NCI-H187 treated with DMSO at 0.1 percent for 48 hours (cell line): ENCODE data around the gene GADD45GIP1.
A peak's percentile ranks its signal among the peaks of the same experiment; 100 is the strongest.
"Not testable (repeated sequence)": the region's sequence is repeated elsewhere in the genome, so short reads cannot be mapped to it uniquely, and the experiment has no call there.

ENCODE experiments used
- DNase-seq: peaks from one replicate; lab custom pipeline; 2025; lab: John Stamatoyannopoulos, UW

Gene GADD45GIP1

DNA sequence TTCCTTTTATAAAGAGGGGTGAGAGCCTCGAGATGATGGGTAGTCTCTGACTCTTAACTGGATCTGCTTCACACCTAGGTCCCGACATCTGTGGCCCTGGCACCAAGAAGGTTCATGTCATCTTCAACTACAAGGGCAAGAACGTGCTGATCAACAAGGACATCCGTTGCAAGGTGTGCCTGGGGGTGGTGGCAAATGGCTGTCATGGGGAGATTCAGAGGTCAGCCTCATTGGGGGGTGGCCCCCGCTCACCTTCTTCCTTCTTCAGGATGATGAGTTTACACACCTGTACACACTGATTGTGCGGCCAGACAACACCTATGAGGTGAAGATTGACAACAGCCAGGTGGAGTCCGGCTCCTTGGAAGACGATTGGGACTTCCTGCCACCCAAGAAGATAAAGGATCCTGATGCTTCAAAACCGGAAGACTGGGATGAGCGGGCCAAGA, 17.0 kb downstream of the GADD45GIP1 start:
- DNase-seq: no peak

DNA sequence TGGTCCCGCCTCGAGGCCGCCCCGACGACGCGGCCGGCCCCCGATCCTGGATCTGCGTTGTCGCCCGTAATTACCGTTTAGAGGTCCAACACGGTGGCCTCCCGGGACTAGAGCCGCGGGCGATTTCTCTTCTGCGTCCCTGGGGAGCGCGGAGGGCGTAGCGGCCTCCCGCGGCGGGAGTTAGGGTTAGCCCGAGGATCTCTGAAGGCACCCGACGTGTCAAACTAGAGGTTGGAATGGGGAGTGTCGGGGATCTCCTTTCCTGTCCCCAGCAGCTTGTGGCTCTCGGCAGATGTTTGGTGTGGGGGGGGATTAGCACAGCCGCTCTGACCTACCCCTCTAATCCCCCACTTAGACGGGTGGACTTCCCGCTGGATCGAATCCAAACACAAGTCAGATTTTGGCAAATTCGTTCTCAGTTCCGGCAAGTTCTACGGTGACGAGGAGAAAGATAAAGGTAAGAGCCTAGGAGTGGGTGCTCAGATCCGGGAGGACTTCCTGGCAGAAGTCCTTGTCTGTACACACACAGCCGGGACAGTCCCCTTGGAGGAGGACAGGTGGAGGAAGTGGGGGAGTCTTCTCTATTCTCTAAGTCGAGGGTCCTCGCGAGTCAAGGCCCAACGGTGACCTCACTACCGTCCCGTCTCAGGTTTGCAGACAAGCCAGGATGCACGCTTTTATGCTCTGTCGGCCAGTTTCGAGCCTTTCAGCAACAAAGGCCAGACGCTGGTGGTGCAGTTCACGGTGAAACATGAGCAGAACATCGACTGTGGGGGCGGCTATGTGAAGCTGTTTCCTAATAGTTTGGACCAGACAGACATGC, 18.0 kb downstream of the GADD45GIP1 start:
- DNase-seq: no peak

DNA sequence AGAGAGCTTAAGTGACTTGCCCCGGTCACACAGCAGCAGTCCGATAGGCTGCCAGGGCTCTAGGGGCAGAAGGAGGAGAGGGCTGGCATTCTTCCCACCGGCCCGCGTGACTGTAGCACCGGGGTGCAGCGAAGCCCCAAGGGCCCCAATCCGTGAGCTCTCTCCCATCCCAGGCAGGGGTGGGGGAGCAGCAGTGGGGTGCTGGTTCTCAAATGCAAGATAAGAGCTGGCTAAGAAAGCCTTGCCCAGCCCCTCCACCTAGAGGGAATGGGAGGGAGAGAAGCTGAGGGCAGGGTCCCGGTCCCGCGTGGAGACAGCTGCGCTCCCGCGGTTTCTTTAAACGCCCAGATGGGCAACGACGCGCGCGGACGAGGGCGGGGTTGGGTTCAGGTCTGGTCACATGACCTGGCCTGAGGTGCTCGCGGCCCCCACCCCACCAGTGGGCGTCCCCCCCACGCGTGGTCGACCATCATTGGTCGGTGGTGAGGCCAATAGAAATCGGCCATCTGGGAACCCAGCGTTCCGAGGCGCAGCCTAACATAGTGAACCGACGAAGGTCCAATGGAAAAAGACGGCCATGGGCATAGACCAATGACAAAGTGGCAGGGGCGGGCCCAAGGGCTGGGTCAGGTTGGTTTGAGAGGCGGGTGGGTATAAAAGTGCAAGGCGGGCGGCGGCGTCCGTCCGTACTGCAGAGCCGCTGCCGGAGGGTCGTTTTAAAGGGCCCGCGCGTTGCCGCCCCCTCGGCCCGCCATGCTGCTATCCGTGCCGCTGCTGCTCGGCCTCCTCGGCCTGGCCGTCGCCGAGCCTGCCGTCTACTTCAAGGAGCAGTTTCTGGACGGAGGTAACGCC, 18.9 kb downstream of the GADD45GIP1 start, which contains the start of gene CALR:
CALR (plus strand) TSS at position 683 of the 852 bp plus-strand sequence; CDS start at position 754, 71 bp downstream.
- DNase-seq: peak; percentile 94

DNA sequence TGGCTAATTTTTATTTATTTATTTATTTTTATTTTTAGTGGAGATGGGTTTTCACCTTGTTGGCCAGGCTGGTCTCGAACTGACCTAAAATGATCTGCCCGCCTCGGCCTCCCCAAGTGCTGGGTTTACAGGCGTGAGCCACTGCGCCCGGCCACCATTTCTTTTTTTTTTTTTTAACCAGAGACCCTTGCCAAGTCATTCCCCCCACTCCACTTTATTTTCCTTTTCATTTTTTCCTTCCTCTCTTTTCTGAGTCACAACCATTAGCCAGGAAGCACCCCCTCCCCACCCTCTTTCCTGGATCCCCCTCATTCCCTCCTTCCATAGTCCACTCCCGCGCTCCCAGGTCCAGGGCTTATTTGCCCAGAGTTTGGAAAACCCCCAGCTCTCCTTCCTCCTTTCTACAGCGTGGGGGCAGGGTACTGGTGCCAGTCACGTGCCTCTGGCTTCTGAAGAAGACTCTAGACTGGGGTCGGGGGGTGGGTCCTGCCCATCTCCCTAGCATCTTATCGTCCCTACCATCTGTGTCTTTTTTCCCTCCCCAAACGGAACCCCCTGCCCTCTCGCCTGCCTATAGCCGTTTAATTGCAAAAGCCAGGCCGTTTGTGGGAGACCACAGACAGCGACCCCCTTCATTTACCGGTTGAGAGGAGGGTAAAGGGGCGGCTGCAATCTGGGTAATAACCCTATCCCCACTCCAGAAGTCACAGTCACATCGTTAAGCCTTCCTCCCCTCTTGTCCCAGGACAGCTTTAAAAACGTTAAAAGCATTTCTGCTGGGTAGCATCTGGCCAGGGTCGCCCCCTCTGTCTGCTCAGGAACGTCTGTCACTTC, 19.7 kb downstream of the GADD45GIP1 start:
- DNase-seq: no peak

DNA sequence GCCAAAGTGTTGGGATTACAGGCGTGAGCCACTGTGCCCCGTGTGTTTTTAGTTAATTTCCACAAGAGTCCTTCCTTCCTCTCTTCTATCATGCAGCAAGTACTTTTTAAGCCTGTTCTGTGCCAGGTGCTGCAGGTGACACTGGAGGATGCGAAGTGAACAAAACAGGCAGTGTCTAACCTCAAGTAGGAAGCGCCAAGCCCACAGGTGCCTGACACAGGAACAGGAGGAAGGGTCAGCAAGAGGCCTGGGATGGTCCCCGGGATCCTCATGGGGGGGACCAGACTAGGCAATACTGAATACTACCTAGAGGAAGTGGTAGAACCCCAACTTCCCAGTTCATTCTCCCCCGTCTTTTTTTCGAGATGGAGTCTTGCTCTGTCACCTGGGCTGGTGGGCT, 20.4 kb downstream of the GADD45GIP1 start:
- no peak for DNase-seq

DNA sequence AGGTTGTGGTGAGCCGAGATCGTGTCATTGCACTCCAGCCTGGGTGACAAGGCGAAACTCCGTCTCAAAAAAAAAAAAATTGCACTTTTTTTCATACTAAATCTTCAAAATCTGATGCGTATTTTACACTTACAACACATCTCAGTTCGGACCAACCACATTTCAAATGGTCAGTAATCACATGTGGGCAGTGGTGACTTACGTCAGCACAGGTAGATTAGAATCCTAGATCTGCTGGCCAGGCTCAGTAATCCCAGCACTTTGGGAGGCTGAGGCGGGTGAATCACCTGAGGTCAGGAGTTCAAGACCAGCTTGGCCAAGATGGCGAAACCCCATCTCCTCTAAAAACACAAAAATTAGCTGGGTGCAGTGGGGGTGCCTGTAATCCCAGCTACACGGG, 22.0 kb downstream of the GADD45GIP1 start:
- no peak for DNase-seq

DNA sequence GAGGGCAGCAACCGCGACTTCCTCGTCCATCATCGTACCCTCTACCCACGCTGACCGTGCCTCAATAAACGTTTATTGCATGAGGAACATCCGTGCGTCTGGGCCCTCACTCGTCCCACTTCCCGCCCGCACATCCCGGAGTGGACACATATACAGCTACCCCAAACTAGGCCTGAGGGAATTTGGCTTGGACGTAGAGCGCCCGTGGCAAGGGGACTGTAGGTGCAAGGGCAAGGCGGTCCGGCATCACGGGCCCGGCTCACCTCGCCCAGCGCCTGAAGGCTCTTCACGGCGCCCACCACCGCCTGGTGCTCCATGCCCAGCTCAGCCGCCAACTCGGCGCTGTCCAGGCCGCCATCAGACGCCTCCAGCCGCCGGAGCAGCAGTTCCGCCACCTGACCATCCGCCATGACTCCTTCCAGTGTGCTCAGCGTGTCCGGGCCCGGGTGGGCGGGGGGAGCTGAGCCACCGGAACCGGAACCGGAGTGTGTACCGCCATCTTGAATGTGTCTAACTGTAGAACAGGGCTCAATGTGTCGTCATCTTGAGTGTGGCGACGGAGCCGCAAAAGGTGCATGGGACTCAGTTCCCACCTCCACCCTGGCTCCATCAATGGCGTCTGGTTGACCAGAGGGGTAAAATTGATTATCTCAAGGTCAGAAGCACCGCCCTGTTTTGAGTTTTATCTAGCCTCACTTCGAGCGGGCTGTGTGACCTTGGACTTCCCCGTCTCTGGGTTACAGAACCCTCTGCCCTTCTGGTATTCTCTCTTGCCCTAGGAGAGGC, 23.5 kb downstream of the GADD45GIP1 start, which contains the start of gene FARSA:
FARSA (minus strand) TSS at position 425 of the 786 bp plus-strand sequence; CDS start at position 410, 15 bp downstream.
- no peak for DNase-seq

DNA sequence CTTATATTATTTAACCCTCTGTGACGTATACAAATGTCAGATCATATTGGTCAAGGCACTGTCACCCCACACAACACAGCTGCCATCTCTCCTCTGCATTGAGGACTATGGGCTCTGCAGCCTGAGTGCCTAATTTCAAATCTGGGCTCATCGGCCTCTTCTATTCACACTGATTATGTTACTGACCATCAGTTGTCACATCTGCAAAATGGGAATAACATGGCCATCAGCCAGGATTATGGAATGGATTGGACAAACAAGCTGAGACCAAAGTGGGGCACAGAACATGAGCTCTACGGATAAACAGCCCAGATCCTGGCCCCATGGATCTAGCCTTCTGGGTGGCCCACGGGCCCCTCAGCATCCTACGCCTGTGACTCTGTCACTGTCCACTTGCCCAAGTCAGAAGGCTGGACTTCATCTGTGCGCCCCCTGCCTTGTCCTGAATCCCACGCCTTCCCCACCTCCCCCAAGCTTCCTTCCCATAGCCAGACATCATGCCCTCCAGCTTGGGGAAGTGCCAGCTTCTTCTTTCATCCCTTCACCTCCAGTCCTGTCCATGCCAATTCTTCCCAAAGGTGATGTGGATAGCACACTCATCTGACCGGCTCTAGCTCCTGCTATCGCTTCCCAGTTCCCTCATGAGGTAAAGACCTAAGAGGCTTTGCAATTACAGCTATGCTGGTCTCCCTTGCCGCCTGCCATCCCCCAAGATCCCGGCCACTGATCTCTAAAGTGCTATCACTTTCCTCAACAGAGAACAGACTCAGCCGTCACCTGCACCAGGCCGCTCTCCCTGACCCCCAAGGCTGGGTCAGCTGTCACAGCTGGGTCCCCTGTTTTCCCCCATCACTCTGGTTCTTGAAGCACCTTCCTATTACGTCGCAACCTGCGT, 24.4 kb downstream of the GADD45GIP1 start:
- no peak for DNase-seq

DNA sequence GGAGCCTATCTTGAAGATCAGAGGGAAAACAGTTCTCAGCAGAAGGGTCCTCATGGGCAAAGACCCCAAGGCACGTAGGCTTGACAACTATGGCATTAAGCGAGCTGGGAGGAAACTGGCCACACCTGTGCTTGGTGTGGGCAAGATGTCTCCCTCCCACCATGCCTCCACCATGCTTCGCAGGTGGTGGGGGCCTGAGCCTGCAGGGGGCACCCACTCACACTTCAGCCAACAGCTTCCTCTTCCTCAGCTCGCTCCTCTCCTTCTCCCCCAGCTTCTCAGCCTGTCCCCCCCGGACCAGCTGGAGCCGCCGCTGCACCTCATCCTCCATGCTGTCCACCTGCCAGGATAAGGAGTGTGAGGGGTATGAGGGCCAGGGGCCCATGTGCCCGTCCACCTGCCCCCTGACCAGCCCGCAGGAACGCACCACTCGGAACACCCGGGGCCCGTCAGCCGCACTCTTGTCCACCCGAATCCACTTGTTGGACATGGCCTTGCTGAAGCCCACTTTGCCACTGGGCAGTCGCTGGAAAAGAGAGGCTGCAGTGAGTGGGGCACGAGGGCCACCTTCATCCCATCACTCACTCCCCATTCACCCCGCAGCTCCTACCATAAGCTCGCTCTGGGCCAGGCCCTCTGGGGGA, 26.9 kb downstream of the GADD45GIP1 start:
- no peak for DNase-seq

DNA sequence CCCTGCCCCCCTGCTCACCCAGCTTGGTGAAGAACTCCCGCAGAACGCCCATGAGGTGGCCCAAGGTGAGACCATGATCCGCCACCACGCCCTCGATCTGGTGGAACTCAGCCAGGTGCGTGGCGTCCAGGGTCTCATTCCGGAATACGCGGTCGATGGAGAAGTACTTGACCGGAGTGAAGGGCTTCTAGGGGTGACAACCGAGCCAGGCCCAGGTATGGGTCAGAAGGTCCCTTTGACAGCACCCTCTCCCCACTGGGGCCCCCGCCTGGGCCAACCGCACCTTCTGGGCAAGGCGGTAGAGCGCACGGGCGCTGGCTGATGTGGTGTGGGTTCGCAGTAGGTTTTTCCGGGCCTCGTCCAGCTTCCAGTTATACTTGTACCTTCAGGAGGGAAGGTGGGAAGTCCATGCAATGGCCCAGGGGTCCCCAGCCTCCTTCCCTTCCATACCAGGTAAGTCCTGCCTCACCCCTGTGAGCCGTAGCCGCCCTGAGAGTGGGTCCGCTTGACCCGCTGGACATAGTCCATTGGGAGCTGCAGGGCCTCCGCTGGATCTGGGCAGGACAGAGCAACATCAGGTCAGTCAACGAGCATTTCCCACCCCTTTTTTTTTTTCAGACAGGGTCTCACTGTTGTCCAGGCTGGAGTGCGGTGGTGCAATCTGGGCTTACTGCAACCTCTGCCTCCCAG, 32.3 kb downstream of the GADD45GIP1 start:
- no peak for DNase-seq

DNA sequence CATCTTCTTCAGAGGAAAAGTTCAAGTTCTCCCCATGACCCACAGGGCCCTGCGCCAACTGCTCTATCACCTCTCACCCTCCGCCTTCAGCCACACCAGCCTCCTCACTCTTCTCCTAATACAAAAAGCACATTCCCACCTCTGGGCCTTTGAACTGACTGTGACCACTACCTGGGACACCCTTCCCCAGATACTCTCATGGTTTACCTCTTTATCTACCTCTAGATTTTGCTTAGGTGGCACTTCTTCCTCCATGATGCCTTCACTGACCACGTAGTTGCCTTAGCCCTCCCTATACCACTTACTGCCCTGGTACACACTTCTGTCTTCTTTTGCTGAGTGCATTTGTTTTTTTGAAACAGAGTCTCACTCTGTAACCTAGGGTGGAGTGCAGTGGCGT, 34.1 kb downstream of the GADD45GIP1 start:
- no peak for DNase-seq

DNA sequence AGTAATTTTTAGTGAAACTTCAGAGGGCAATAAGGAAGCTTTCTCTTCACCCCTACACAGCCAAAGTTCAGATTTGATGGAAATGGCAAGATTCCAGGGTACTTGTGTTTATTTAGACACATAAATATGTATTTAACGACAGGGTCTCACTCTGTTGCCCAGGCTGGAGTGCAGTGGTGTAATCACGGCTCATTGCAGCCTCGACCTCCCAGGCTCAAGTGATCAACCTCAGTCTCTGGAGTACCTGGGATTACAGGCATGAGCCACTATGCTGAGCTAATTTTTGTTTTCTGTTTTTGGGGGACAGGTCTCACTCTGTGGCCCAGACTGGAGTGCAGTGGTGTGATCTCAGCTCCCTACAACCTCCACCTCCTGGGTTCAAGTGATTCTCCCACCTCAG, 36.0 kb downstream of the GADD45GIP1 start:
- no peak for DNase-seq

DNA sequence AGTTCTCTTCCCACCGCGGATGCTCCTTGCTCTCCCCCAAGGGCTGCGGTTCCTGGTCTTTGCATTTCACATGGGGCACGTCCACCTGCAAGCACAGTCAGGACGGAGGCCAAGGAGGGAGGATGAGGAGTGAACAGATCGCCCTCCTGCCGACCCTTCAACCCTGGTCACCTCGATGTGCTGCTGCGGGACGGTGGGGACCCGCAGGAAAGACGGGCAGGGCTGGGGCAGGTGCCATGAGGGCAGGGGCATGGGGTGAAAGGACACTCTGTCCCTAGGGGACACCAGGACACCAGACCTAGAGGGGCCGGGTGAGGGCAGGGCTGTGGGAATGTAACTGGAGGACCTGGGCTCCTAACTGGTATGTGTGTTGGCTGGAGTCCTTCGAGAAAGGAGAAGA, 38.8 kb downstream of the GADD45GIP1 start:
- no peak for DNase-seq

DNA sequence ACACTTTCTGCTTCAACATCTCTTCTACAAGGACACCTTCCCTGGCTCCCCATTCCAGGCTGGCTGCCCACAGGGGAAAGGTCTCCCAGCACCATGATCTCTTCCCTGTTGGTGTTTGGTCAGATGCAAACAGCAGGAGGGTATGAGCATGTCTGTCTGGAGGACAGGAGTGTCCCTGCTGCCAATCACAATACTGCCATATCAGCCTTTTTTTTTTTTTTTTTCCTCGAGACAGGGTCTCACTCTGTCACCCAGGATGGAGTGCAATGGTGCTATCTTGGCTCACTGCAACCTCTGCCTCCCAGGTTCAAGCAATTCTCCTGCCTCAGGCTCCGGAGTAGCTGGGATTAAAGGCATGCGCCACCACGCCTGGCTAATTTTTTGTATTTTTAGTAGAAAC, 41.2 kb downstream of the GADD45GIP1 start:
- not testable (repeated sequence) for DNase-seq

DNA sequence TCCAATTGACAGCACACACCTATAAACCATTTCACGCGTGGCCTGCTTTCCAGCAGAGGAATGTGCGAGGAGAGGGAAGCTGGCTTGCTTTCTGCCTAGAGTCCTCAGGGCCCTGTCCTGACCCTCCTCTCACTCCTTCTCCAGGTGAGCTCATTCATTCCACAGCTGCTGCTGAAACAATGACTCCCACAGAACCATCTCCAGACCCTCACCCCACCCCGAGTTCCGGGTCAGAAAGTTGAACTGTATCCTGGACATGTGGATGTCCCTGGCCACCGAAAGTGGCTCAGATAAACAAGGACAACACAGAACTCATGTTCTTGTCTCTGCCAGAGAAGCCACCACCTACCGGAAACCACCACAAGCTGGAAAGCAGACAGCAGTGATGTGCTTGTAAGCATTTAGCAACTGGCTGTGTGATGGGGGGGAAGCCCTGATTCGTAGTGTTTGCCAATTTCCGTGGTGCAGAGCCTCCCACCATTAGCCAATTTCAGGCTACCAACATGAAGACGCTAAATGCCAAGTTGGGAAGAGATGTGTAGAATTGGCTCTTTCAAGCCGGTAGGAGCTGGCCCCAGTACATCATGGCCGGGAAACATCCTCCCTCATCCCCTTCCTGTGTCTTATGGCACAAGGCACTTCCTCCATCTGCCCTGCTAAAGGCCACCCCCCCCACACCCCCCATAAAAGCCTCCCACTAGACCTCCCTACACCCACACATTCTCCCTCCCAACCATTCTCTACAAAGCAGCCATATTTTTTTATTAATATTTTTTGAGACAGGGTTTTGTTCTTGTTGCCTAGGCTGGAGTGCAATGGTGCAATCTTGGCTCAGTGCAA, 43.0 kb downstream of the GADD45GIP1 start:
- no peak for DNase-seq

DNA sequence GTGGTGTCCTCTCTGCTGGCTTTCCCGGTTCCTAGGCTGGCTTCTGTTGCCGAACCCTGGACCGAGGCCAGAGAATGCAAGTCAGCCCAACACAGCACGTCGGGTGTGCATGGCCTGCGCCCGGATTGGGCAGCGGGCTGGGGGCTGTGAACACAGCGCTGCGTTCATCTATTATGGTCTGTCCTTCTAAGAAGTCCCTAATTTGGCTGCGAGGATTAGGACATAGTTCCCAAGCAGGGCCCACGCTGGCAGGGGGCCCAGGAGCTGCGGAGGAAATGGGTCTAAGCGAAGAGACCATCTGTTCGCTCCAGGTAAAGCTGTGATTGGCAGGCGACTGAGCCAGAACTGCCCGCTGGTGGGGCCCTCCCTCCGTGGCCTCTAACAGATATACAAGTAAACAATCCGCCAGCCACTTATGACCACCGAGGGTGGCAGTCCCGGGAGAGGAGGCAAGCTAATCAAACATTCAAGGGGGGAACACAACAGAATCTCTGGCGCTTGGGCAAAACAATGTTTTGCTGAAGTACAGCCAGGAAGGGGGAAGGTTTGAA, 43.9 kb downstream of the GADD45GIP1 start:
- DNase-seq: peak; percentile 66

DNA sequence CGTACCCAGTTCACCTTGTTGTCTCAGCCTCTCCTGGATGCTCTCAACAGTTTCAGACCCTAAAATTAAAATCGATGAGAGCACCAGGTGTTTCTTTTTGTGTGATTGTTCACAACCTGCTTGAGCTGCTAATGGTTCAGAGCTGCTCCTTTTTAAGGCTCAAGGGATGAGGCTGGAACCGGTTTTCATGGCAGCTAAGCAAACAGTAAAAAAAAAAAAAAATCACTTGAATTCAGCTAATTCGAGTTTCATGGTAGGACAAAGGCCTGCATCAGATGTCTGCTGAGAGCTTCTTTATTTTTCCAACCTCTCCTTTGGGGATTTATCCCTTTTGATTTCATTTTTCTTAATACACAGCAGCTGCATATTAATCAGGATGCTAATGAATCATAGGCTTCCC, 44.5 kb downstream of the GADD45GIP1 start:
- DNase-seq: peak; percentile 70

DNA sequence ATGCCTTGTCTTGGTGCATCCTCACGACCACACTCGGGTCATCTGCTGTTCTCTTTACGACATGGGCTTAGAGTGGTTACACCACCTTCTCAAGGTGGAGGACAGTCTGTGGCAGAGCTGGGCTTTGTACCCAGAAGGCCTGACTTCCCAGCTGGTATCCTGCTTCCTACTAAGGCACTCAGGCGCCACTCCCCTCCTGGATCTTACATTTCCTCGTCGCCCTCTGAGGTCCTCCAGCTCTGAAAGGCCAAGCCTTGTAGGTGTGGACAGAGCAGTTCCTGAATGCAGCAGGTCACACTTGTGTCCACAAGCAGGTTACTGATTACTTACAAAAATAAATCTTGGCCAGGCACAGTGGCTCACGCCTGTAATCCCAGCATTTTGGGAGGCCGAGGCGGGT, 49.9 kb downstream of the GADD45GIP1 start:
- DNase-seq: no peak
